ENCODE measurements around the gene STAT1.
A peak's percentile ranks its signal among the peaks of the same experiment; 100 is the strongest.

STAT1 gene

GRCh38 chr2:191013932-191014652 is at the start of gene STAT1:
Gene STAT1, minus strand, starts transcription at chr2:191014171. Its CDS starts 4,168 bp downstream, at chr2:191010003.
- peak; percentile 69 to 73 for DNase-seq

- DNase-seq = no peak
Measured at GRCh38 chr2:191063584-191063983, 49.6 kb upstream of the STAT1 start.

GRCh38 chr2:191061381-191061980 is 47.5 kb upstream of the STAT1 start:
- no peak for DNase-seq

GRCh38 chr2:191059308-191059707 is 45.3 kb upstream of the STAT1 start:
- DNase-seq = no peak

DNA sequence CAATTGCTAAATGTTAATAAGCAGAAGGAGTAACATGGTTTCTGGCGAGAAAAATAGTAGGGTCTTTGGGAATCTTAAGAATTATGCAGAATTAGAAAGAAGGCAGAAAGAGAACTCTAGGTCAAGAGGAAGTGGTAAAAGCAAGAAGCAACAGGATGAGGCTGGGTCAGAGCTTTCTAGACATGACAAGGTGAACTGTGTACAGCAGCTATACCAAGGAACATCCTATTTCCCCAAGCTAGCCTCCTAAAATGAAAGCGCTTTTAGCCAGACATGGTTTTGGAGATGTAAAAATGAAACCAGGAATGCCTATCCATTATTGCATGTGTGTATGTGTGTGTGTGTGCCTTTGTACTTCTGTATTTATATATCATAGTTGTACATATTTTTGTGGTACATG is 42.3 kb upstream of the STAT1 start:
- DNase-seq = no peak

GRCh38 chr2:191053256-191053655 is 39.3 kb upstream of the STAT1 start:
- DNase-seq = no peak

- DNase-seq = no peak
Measured at GRCh38 chr2:191051825-191052778, 38.1 kb upstream of the STAT1 start.

- DNase-seq = no peak
Measured at GRCh38 chr2:191051177-191051576, 37.2 kb upstream of the STAT1 start.

- no peak for DNase-seq
Measured at GRCh38 chr2:191050640-191050987, 36.6 kb upstream of the STAT1 start.

DNA sequence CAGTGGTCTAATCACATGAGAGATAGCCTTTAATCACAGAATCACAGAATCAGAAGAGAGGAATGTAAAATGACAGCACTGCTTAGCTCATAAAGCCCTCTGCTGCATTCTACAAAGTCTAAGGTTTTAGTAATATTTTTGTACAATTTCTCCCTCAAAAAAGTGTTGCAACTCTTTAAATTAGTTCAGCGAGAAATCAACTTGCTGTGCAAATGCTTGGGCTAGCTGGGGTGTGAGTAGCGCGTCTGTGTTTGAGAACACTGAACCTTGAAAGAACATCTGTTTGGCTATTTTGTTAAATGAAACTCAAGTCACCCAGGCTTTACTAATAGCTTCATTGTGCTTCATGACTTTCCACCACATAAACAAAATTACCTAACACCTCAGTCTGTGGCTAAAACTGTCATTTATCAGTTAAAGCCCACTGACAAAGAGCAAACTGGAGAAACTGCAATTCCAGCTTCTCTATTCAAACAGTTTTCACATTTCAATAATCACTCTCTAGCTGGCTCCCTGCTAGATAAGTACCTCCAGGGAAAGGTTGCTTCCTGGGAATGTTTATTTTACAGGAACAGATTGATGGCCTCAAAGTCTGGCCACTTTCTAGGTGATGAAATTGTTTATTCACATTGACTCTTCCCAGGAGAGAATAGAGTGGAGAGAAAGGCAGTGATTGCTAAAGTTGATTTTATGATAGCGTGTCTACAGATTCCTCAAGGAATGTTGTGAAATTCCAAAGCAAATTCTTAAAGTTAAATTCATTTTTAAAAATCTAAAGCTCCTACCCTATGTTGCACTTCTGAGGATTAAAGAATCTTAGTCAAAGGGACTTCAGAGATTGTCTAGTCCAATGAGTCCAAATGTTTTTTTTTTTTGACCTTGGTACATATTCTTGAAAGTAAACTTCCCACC is 36.0 kb upstream of the STAT1 start:
- DNase-seq = no peak

DNA sequence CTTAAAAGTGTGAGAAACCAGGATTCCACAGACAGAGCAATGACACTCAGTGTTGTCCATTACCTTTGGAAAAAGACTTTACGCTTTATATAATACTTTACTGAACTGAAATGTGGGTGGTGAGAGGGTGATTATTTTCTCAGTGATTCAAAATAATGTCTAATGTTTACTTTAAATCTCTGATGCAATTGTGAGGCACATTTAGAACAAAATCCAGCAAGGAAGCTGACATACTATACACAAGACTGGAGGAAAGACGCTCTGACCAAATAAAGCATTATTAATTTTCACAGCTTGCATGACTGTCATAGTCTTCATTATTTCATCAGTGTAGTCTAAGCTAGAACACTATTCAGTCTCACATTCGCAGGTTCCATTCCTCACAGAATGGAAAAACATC is 34.1 kb upstream of the STAT1 start:
- no peak for DNase-seq

DNA sequence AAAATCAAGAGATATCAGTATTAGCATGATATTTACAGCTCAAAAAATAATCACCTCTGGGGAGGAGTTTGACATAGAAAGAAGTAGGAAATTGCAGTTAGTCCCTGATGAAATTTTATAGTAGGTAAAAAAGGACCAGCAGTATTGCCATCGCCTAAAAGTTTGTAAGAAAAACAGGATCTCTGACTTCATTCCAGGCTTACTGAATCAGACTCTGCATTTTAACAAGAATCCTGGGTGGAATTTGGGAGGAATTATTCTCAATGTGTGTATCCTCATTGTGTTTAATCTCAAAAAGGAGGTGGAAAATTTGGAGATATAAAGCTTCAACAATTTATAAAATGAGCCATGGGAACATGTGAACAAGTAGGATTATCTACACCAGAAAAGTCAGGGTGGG is 31.2 kb upstream of the STAT1 start:
- DNase-seq = no peak

GRCh38 chr2:191043438-191043837 is 29.5 kb upstream of the STAT1 start:
- DNase-seq = no peak

DNA sequence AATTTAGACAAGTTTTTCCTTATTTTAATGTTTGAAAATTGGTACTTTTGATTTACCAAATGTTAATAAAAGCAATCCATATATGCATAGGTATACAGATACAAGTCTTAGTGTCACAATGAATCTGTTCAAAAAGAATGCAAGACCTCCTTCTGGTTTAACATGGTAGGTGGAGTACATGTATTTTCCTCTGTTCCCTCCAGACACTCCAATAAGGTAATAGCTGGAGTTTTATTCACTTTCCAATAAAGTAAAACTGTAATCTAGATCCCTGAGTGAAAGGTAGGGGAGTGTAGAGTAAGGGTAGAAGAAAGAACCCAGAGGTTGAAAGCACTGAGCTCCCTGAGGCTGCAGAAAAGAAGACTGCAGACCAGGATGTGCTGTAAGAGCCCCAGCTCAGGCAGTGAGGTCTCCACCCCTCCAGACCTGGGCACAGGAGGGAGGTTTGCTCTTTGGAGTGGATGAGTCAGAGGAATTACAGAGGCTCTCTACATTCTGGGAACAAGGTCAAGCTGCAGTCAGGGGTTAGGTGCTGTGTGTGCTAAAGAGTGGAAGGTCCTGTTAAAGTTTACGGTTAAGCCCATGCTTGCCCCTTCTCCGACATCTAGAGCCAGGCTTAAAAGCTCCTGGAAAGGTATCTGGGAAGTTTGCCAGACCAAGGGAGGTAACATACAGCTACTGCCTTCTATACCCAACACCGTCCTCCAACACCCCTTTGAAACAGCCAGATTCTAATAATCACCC is 27.6 kb upstream of the STAT1 start:
- DNase-seq = no peak

DNA sequence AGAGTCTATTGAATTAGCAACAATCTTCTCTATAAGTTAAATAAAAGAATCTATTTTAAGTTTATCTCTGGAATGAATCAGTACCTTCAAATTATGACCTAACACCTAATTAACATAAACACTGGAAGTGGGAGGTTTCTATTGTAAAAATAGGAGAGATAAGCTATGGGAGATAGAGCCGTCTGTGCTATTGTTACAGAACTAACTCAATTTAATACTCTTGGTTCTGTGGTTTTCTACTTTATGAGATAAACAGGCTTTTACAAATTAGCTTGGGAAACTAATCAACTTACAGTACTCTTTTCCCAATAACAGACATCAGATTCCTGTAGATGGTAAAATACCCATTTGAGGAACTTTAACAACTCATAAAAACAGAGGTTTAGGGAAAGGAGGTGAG is 25.6 kb upstream of the STAT1 start:
- DNase-seq = no peak

DNA sequence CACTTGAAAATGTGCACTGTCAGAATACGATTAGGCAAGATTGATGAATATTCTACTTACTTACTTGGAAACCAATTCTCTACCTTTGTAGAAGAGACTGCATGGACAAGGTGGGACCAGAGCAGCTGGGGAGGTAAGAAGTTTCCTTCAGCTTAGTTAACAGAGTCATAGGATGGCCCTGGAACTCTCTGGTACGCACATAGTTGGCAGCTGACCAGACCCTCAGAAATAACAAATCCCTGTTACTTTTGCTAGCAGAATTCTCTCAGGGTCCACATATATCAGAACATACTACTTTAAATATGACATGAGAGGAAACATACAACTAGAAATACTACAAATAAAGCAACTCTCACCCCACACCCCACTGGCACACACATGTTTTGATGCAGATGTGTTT is 24.8 kb upstream of the STAT1 start:
- DNase-seq = no peak

GRCh38 chr2:191038241-191038725 is 24.3 kb upstream of the STAT1 start:
- no peak for DNase-seq

GRCh38 chr2:191037351-191037750 is 23.4 kb upstream of the STAT1 start:
- no peak for DNase-seq

DNA sequence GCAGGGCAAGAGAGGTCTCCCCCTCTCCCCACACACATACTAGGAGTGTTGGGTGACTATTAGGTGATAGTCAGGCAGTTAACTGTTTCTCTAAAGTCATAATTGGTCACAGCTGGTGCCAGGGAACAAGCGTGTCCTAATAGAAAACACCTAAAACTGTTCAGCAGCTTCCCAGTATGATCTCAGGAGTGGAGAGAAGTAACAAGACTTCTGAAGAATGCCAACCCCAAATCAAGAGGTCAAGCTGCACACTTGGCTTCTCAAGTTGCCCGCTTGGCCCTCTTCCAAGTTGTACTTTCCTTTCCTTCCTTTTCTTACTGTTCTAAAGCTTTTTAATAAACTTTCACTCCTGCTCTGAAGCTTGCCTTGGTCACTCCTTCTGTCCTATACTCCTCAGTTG is 22.4 kb upstream of the STAT1 start:
- no peak for DNase-seq

DNA sequence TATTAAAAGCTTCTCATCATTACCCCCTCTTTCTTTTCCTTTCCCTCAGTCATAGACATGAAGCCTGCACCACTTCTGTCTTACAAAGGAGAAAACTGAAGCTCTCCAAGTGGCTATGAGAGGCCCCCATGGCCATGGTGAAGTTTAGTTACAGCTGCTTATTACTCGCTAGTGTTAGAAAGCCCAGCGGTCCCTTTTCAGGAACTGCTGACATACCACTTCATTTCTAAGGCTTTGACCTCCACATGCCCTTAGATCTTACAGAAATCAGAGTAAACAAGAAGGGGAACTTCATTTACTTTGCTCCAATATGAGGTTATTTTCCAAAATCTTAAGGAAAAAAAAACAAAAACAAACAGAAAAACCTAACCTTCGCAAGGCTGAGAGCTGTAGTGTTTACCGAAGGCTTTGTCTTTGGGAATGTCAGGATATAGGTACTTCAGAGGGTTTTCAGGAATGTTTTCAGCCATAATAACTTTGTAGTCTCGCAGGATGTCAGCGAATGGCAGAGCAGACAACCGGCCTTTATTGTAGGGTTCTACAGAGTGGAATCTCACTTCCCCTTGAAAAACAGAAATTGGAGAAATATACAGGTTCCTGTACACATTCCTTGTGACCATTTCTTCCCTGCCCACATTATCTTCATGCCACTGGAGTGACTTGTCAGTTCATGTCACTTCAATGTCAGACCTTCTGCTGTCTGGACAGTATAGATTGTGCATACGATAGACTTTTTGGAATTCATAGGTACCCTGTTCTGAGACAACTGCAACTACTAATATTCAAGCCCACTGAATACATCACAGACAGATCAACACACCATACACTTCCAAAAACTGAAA is 18.8 kb upstream of the STAT1 start:
- DNase-seq = no peak

DNA sequence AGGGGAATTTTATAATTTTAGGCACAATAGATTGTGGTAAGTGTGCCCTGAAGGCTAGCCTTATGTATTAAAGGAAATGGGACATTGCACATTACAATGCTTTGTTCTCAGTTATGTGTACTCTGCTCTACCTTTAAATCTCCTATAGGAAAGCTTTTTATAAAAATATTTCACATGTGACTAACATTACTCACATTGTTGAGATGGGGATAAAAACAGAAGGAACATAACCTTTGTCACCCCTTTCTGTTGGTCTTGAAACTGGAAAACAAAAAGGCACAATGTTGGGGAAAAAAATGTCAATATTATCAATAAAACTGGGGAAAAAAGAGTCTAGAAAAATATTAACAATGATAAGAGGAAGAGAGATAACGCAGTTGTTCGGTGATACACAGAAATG is 17.3 kb upstream of the STAT1 start:
- DNase-seq = no peak

Measured in NCI-H187 (cell line).